ENCODE measurements around the gene HEATR5A.

DNA sequence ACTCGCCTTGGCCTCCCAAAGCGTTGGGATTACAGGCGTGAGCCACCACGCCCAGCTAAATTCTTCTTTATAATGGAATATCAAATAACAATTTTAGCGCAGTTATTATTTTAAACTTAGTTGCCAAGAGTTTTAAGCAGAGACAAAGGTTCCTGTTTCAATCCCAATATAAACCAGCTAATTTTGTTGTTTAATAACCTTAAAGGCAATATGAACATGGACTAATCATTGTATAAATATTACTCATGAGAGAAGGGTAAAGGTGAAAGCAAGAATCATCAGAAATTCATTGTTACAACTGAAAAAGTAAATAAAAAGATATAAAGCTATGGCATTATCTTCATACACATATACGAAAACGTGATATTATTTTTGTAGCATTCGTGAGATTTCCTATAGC lies 28.8 kb upstream of the HEATR5A start:
- TF ChIP-seq, protein P1, sequence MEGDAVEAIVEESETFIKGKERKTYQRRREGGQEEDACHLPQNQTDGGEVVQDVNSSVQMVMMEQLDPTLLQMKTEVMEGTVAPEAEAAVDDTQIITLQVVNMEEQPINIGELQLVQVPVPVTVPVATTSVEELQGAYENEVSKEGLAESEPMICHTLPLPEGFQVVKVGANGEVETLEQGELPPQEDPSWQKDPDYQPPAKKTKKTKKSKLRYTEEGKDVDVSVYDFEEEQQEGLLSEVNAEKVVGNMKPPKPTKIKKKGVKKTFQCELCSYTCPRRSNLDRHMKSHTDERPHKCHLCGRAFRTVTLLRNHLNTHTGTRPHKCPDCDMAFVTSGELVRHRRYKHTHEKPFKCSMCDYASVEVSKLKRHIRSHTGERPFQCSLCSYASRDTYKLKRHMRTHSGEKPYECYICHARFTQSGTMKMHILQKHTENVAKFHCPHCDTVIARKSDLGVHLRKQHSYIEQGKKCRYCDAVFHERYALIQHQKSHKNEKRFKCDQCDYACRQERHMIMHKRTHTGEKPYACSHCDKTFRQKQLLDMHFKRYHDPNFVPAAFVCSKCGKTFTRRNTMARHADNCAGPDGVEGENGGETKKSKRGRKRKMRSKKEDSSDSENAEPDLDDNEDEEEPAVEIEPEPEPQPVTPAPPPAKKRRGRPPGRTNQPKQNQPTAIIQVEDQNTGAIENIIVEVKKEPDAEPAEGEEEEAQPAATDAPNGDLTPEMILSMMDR (IDR thresholded peaks at IDR 0.05) = no peak
- TF ChIP-seq POLR2A (IDR thresholded peaks at IDR 0.05) = no peak

Measured in esophagus squamous epithelium (tissue), 4 donors.